Duodenal mucosa (tissue), 2 donors: ENCODE results near the gene DNMT3B.
"Not testable (repeated sequence)": the region's sequence is repeated elsewhere in the genome, so short reads cannot be mapped to it uniquely, and the experiment has no call there.

Source experiments
- H3K27ac ChIP-seq: one replicate; pipeline ENCODE4 v1.7.0; 2013; ENCODE audit warnings: low read depth, low read length
- H3K27me3 ChIP-seq, 2 donors: one replicate each; pipeline ENCODE4 v1.7.0; 2013; ENCODE audit warnings: low read length in 2 of 2, control low read depth in 1 of 2; ENCODE audit not compliant: insufficient read depth in 2 of 2, control insufficient read depth in 1 of 2
- H3K36me3 ChIP-seq, 2 donors: one replicate each; pipeline ENCODE4 v1.7.0; 2013; ENCODE audit warnings: low read length in 2 of 2, control low read depth in 1 of 2; ENCODE audit not compliant: insufficient read depth in 2 of 2, control insufficient read depth in 1 of 2
- H3K4me1 ChIP-seq, 2 donors: one replicate each; pipeline ENCODE4 v1.7.0; 2013; ENCODE audit warnings: low read length in 2 of 2, control low read depth in 1 of 2; ENCODE audit not compliant: insufficient read depth in 2 of 2, control insufficient read depth in 1 of 2
- H3K4me3 ChIP-seq, 2 donors: one replicate each; pipeline ENCODE4 v1.7.0; 2013; ENCODE audit warnings: low read length in 2 of 2, low read depth in 1 of 2
- H3K9ac ChIP-seq, 2 donors: one replicate each; pipeline ENCODE4 v1.7.0; 2013; ENCODE audit warnings: low read length in 2 of 2, low read depth in 1 of 2
- H3K9me3 ChIP-seq, 2 donors: one replicate each; pipeline ENCODE4 v1.7.0; 2013; ENCODE audit warnings: low read length in 2 of 2, control low read depth in 1 of 2; ENCODE audit not compliant: control insufficient read depth in 1 of 2

DNMT3B gene

DNA sequence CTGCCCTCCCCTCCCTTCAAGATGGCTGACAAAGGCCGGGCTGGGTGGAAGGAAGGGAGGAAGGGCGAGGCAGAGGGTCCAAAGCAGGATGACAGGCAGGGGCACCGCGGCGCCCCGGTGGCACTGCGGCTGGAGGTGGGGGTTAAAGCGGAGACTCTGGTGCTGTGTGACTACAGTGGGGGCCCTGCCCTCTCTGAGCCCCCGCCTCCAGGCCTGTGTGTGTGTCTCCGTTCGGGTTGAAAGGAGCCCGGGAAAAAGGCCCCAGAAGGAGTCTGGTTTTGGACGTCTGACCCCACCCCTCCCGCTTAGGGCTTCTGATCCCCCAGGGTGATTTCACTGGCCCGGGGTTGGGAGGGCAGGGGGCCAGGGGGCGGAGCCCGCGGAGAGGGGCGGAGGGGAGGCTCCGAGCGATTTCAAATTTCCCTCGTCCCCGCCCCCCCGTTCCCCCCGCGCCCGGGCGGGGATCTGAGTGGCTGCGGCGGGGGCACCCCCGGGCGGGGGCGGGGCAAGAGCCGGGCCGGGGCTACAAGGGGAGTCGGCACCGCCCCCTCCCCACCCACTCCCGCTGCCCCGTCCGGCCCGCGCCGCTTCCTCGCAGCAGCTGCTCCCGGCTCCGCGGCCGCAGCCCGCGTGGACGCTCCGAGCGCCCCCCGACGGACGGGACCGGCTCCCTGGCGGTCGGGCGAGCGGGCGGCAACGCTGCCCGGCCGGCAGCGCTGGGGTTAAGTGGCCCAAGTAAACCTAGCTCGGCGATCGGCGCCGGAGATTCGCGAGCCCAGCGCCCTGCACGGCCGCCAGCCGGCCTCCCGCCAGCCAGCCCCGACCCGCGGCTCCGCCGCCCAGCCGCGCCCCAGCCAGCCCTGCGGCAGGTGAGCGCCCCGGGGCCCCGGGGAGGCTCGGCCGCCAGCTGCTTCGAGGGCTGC is at the start of gene DNMT3B:
Gene DNMT3B, plus strand, starts transcription at position 555 of the 923 bp plus-strand sequence. CDS start 17,939 bp downstream, outside the sequence.
- Histone ChIP-seq H3K9ac (peak within 1 kb of the TSS; percentile 59 to 69), H3K36me3 (no peaks in the 10 kb centered on the region), H3K9me3 (no peaks in the 10 kb centered on the region), H3K4me3 (peak within 1 kb of the TSS; percentile 84 to 85), H3K4me1 (peaks cover 12 to 19% of the 10 kb centered on the region in 2 donors), H3K27ac (no peak within 1 kb of the TSS), H3K27me3 (no peaks in the 10 kb centered on the region)

DNA sequence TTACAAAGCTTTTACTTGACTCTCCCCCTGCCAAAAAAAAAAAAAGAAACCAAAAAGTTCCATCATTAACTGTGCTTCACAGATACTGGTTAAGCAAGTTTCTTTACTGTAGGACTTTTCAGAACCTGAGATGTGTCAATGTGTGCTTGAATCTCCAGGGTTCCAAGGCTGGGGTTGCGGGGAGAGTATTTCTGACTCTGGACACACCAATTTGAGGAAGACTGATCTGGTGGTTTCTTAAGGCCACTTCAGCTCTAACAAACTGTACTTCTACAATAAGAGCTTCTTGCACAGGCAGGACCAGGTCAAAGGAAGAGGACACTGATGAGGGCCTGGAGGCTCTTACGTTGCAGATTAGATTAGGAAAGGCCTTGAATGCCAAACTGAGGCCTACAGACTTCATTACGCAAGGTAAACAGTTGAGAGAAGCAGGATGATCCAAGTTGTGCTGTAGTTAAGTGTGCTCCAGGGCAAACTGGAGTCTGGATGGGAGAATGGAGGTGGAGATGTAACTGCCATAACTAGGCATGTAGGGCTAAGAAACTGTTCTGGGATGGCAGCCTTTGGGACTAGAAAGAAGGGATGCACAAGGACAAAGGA is 43.3 kb upstream of the DNMT3B start:
- Histone ChIP-seq H3K27me3 (no peaks in the 10 kb centered on the region), H3K4me3 (no peak overlapping the region), H3K9me3 (no peaks in the 10 kb centered on the region), H3K9ac (no peak overlapping the region), H3K27ac (no peak overlapping the region), H3K36me3 (peaks cover 0 to 6% of the 10 kb centered on the region in 2 donors), H3K4me1 (no peaks in the 10 kb centered on the region)

DNA sequence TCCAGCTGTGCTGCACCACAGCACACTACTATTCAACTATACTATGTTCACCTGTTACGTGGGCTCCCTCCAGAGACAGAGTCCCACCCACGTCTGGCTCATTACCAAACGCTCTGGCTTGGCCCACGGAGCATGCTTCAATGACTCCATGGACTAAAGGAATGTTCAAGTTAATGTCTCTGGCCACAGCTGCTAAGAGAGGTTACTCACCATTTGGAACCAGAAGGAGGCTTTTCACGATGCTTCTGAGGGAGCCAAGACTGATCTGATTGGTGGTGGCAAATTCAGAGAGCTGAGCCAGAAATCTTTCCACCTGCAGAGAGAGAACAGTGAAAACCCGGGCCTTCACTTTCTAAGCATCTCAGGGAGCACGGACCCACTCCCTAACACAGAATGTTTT is 34.5 kb upstream of the DNMT3B start:
- Histone ChIP-seq H3K27ac (no peak overlapping the region), H3K36me3 (peaks cover 5 to 18% of the 10 kb centered on the region in 2 donors), H3K4me3 (no peak overlapping the region), H3K9me3 (no peaks in the 10 kb centered on the region), H3K4me1 (peaks cover 0 to 8% of the 10 kb centered on the region in 2 donors), H3K27me3 (no peaks in the 10 kb centered on the region), H3K9ac (no peak overlapping the region)

DNA sequence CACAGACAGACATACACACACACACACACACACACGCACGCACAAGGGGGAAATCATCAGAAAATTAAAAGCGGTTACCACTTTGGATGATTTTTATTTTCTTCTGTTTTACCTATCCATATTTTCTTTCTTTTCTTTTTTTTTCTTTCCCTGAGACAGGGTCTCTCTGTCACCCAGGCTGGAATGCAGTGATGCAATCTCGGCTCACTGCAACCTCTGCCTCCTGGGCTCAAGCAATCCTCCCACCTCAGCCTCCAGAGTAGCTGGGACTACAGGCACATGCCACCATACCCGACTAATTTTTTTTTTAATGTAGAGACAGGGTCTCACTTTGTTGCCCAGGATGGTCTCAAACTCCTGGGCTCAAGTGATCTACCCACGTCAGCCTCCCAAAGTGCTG is 33.8 kb upstream of the DNMT3B start:
- not testable (repeated sequence) for H3K4me1 ChIP-seq, H3K27ac ChIP-seq, H3K9me3 ChIP-seq, H3K27me3 ChIP-seq, H3K9ac ChIP-seq, H3K4me3 ChIP-seq
- peaks cover 5 to 18% of the 10 kb centered on the region in 2 donors for H3K36me3 ChIP-seq

DNA sequence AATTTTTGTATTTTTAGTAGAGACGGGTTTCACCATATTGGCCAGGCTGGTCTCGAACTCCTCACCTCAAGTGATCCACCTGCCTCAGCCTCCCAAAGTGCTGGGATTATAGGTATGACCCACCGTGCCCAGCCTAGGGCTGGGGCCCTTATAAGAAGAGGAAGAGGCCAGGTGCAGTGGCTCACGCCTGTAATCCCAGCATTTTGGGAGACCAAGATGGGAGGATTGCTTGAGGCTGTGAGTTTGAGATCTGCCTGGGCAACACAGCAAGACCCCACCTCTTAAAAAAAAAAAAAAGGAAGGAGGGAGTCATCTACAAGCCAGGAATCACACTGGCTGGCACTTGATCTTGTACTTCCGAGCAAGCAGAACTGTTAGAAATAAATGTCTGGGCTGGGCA is 32.9 kb upstream of the DNMT3B start:
- not testable (repeated sequence) for H3K27ac ChIP-seq, H3K4me1 ChIP-seq, H3K4me3 ChIP-seq, H3K27me3 ChIP-seq, H3K9ac ChIP-seq, H3K9me3 ChIP-seq
- peaks cover 5 to 18% of the 10 kb centered on the region in 2 donors for H3K36me3 ChIP-seq

DNA sequence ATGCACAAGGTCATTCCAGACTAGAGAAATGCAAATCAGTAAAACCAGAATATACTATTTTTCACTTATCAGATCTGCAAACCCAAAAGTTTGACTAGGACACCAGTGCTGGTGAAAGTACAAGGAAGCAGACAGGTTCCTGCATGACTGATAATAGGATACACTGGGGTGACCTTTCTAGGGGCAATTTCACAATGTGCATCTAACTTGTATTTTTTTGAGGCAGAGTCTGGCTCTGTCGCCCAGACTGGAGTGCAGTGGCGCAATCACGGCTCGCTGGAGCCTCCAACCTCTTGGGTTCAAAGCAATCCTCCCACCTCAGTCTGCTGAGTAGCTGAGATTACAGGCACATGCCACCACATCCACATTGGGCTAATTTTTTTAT is 30.3 kb upstream of the DNMT3B start:
- Histone ChIP-seq H3K9me3 (no peaks in the 10 kb centered on the region), H3K27ac (no peak overlapping the region), H3K4me1 (peaks cover 0 to 8% of the 10 kb centered on the region in 2 donors), H3K4me3 (no peak overlapping the region), H3K9ac (no peak overlapping the region), H3K36me3 (peaks cover 5 to 11% of the 10 kb centered on the region in 2 donors), H3K27me3 (no peaks in the 10 kb centered on the region)

DNA sequence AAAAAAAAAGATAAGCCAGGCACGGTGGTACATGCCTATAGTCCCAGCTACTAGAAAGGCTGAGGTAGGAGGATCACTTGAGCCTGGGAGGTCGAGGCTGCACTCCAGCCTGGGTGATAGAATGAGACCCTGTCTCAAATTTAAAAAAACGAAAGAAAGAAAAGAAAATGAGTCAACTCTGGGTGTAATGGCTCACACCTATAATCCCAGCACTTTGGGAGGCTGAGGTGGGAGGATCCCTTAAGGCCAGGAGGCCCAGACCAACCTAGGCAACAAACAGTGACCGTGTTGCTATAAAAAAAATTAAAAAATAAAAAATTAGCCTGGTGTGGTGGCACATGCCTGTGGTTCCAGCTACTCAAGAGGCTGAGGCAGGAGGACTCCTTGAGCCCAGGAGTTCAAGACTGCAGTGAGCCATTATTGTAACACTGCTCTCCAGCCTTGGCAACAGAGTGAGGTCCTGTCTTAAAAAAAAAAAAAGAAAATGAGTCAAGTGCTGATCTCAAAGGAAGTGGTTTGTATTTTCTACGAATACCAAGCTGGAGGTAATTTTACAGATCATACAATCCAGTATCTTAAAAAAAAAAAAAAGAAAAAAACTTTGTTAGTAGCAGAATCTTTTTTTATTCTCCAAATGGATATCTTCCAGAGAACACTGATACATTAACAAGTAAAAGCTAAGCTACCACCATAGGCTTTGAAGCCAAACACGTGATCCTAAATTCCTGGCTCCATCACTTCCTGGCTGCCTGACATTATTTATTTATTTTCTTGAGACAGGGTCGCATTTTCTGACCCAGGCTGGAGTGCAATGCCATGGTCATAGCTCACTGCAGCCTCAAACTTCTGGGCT is 24.6 kb upstream of the DNMT3B start:
- Histone ChIP-seq H3K9me3 (no peaks in the 10 kb centered on the region), H3K36me3 (no peaks in the 10 kb centered on the region), H3K27me3 (no peaks in the 10 kb centered on the region), H3K4me3 (no peak overlapping the region), H3K9ac (no peak overlapping the region), H3K27ac (no peak overlapping the region), H3K4me1 (peaks cover 4% of the 10 kb centered on the region in 2 donors)

DNA sequence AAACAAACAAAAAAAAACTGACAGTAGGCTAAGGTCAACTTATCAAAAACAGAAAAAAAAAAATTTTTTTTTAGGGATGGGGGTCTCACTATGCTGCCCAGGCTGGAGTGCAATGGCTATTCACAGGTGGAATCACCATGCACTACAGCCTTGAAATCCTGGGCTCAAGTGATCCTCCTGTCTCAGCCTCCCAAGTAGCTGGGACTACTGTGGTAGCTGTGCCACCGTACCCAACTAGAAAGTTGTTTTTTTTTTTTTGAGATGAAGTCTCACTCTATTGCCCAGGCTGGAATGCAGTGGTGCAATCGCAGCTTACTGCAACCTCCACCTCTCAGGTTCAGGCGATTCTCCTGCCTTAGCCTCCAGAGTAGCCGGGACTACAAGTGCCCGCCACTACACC is 21.0 kb upstream of the DNMT3B start:
- Histone ChIP-seq H3K9ac (no peak overlapping the region), H3K27me3 (no peaks in the 10 kb centered on the region), H3K9me3 (no peaks in the 10 kb centered on the region), H3K4me1 (peaks cover 8 to 14% of the 10 kb centered on the region in 2 donors), H3K27ac (no peak overlapping the region), H3K4me3 (no peak overlapping the region), H3K36me3 (no peaks in the 10 kb centered on the region)

DNA sequence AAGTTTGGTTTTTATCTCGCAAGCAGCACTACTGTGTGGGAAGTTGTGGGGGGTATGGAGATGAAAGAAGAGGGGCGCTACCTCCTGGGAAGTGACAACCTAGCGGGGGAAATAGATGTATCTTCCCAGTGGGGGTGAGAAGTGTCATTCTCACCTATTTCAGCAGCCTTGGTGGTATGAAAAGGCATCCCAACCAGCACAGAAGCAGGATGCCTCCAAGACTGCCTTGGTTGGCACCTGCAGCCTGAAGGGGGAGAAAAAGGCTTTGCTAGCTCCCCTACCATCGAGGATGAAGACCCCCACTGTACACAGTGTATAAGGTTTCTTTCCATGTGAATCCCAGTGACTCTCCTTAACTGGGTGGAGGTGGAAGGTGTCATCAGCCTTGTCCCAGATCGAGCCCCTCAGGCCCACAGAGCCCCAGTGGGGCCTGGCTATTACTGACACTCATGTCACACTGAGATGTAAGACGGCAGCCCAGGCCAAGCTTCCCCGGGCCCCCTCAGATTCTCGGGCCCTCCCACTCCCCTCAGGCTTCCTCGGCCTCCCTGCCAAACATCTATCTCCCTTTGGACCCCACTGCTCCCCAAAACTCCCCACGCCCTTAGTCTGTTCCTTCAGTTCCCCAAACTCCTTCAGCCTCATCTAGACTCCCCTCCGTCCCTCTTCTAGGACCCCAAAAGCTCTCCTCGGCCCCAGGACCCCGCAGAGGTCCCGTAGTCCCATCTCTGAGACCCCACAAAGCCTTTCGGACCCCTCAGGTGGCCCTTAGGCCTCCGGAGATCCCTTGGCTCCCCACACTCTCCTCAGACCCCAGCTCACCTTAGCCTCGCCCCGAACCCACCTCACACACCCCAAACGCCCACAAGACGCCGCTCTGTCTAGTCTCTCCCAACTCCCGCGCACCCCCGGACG is 19.6 kb upstream of the DNMT3B start:
- H3K9ac ChIP-seq, result peak overlapping the region; percentile 75 to 77
- H3K9me3 ChIP-seq, result no peaks in the 10 kb centered on the region
- H3K4me1 ChIP-seq, result peaks cover 8 to 14% of the 10 kb centered on the region in 2 donors
- no peaks in the 10 kb centered on the region for H3K27me3 ChIP-seq
- H3K27ac ChIP-seq, result peak overlapping the region; percentile 31
- no peaks in the 10 kb centered on the region for H3K36me3 ChIP-seq
- peak overlapping the region; percentile 84 to 85 for H3K4me3 ChIP-seq
